Measurements from ENCODE around the gene PALLD. TPM values are rescaled to one million over a fixed set of nuclear protein-coding genes. Genes with fewer than 3 reads are reported as not detected.

Gene PALLD
- polyA plus RNA-seq, 1 donor from 2014 or later: 20.5 TPM

DNA sequence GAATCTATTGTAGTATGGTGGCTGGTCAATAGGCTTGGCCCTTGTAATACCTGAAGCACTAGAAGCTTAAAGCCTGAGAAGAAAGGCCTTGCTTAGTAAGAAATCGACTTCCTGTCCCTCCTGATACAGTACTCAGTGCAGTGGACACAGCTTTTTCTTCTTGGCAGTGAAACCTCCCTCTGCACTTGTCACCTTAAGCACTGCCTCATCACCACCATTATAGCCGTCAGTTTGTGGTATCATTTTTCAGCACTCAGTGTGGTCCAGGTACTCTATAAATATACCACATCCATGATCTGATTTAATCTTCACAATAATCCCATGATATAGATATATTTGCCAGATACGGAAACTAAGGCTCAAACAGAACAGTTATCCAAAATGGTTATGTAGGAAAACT lies 75.2 kb downstream of the PALLD start:
- H2AFZ ChIP-seq (ENCODE audit: low read depth, low read length): no peak overlapping the region
- no peak overlapping the region for H3K4me2 ChIP-seq (ENCODE audit: low read length)
- TF ChIP-seq TAF1 (IDR thresholded peaks at IDR 0.05; ENCODE audit: low read depth) (no peak), RAD21 (conservative IDR thresholded peaks at IDR 0.05) (no peak), EZH2 (IDR thresholded peaks at IDR 0.05; ENCODE audit: borderline replicate concordance, insufficient read depth, low read length, poor library complexity, severe bottlenecking) (no peak), MXI1 (conservative IDR thresholded peaks at IDR 0.05; ENCODE audit: poor library complexity, severe bottlenecking) (no peak)
- TF ChIP-seq, protein P1, sequence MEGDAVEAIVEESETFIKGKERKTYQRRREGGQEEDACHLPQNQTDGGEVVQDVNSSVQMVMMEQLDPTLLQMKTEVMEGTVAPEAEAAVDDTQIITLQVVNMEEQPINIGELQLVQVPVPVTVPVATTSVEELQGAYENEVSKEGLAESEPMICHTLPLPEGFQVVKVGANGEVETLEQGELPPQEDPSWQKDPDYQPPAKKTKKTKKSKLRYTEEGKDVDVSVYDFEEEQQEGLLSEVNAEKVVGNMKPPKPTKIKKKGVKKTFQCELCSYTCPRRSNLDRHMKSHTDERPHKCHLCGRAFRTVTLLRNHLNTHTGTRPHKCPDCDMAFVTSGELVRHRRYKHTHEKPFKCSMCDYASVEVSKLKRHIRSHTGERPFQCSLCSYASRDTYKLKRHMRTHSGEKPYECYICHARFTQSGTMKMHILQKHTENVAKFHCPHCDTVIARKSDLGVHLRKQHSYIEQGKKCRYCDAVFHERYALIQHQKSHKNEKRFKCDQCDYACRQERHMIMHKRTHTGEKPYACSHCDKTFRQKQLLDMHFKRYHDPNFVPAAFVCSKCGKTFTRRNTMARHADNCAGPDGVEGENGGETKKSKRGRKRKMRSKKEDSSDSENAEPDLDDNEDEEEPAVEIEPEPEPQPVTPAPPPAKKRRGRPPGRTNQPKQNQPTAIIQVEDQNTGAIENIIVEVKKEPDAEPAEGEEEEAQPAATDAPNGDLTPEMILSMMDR (IDR thresholded peaks at IDR 0.05; ENCODE audit: poor library complexity, severe bottlenecking): no peak
- H4K20me1 ChIP-seq (ENCODE audit: insufficient read depth): no peaks in the 10 kb centered on the region
- H3K4me3 ChIP-seq (ENCODE audit: low read length): no peak overlapping the region
- no peaks in the 10 kb centered on the region for H3K36me3 ChIP-seq (ENCODE audit: insufficient read depth, low read length)
- H3K27me3 ChIP-seq (ENCODE audit: insufficient read depth, low read depth, low read length): no peaks in the 10 kb centered on the region
- no peak overlapping the region for H3K9ac ChIP-seq (ENCODE audit: low read length)
- no peak overlapping the region for H3K27ac ChIP-seq (ENCODE audit: low read length)
- H3K9me3 ChIP-seq (ENCODE audit: low read length): no peaks in the 10 kb centered on the region
- no peaks in the 10 kb centered on the region for H3K9me2 ChIP-seq (ENCODE audit: insufficient read depth, low read length)
- no peaks in the 10 kb centered on the region for H3F3A ChIP-seq (ENCODE audit: insufficient read depth, low read length, poor library complexity, severe bottlenecking)
- H3K79me2 ChIP-seq (replicated peaks; ENCODE audit: insufficient read depth, low read length): no peaks in the 10 kb centered on the region

DNA sequence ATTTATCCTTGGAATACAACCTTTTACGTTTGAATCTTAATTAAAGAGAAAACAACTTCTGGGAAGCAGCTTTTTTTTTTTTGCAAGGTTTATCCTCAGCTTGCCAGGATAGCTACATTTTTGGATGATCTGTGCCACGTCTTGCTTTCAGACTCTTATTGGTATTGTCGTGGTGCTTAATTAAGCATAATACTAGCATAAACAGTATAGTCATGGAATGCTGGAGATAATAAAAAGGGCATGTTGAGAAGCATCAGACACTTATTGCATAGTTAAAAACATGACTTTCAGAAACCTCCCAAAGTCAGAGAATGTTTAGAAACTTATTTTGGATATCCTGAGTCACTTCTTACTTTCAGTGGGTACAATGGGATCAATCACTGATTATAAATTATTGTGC lies 77.0 kb downstream of the PALLD start:
- Histone ChIP-seq H4K20me1 (ENCODE audit: insufficient read depth) (no peaks in the 10 kb centered on the region), H3K4me2 (ENCODE audit: low read length) (no peak overlapping the region), H3K27me3 (ENCODE audit: insufficient read depth, low read depth, low read length) (no peaks in the 10 kb centered on the region), H3K9me2 (ENCODE audit: insufficient read depth, low read length) (no peaks in the 10 kb centered on the region), H3K9me3 (ENCODE audit: low read length) (no peaks in the 10 kb centered on the region), H3K79me2 (replicated peaks; ENCODE audit: insufficient read depth, low read length) (no peaks in the 10 kb centered on the region), H3K9ac (ENCODE audit: low read length) (no peak overlapping the region), H3F3A (ENCODE audit: insufficient read depth, low read length, poor library complexity, severe bottlenecking) (no peaks in the 10 kb centered on the region), H2AFZ (ENCODE audit: low read depth, low read length) (no peak overlapping the region), H3K27ac (ENCODE audit: low read length) (no peak overlapping the region), H3K4me3 (ENCODE audit: low read length) (no peak overlapping the region), H3K36me3 (ENCODE audit: insufficient read depth, low read length) (no peaks in the 10 kb centered on the region)
- TF ChIP-seq EZH2 (IDR thresholded peaks at IDR 0.05; ENCODE audit: borderline replicate concordance, insufficient read depth, low read length, poor library complexity, severe bottlenecking) (no peak), RAD21 (conservative IDR thresholded peaks at IDR 0.05) (no peak)

DNA sequence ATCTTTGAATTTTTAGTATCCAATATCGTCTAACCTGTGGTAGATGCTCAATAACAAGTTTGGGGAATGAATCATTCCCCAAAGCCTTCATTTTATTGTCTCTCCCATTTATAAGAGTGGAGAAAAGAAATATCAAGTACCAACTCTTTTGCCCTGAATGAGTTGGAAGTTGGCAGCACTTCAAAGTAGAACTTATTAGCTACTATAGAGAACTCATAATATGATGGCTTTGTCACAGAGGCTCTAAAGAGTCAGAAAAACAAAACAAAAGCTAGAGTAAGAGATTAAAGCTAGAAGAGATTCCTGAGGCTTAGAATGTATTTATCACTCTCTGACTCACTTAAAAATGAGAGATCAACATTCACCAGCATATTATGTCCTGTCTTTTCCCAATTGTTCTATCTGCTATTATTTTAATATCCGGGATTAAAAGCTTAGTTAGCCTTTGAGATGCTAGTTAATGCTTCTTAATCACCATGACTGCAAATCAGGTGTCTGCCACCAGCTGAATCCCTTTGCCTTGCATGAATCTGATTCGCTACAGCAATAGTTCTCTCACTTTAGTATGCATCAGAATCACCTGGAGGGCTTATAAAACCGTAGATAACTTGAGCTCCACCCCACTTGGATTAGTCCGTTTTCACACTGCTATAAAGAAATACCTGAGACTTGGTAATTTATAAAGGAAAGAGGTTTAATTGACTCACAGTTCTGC lies 77.9 kb downstream of the PALLD start:
- Histone ChIP-seq H3K9me3 (ENCODE audit: low read length) (no peaks in the 10 kb centered on the region), H2AFZ (ENCODE audit: low read depth, low read length) (no peak overlapping the region), H3K27me3 (ENCODE audit: insufficient read depth, low read depth, low read length) (no peaks in the 10 kb centered on the region), H4K20me1 (ENCODE audit: insufficient read depth) (no peaks in the 10 kb centered on the region), H3K36me3 (ENCODE audit: insufficient read depth, low read length) (no peaks in the 10 kb centered on the region), H3K4me2 (ENCODE audit: low read length) (no peak overlapping the region), H3K9me2 (ENCODE audit: insufficient read depth, low read length) (no peaks in the 10 kb centered on the region), H3K9ac (ENCODE audit: low read length) (no peak overlapping the region), H3K4me3 (ENCODE audit: low read length) (no peak overlapping the region), H3K79me2 (replicated peaks; ENCODE audit: insufficient read depth, low read length) (no peaks in the 10 kb centered on the region), H3F3A (ENCODE audit: insufficient read depth, low read length, poor library complexity, severe bottlenecking) (no peaks in the 10 kb centered on the region), H3K27ac (ENCODE audit: low read length) (no peak overlapping the region)
- TF ChIP-seq SMC3 (conservative IDR thresholded peaks at IDR 0.05; ENCODE audit: poor library complexity) (no peak), TAF1 (IDR thresholded peaks at IDR 0.05; ENCODE audit: low read depth) (no peak), RAD21 (conservative IDR thresholded peaks at IDR 0.05) (no peak)

DNA sequence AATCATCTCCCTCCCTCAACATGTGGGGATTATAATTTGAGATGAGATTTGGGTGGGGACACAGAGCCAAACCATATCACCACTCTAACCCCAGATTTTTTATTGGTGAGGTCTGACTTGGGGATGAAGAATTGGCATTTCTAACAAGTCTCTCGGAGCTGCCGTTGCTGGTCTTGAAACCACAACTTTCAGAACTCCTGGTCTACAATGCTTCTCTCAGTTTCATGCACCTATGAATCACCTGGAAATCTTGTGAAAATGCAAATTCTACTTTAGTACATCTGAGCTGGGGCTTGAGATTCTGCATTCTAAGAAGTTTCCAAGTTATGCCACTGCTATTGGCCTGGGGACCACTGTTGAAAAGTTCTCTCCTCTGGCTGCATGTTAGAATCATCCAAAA lies 78.6 kb downstream of the PALLD start:
- Histone ChIP-seq H3K9me2 (ENCODE audit: insufficient read depth, low read length) (no peaks in the 10 kb centered on the region), H3K36me3 (ENCODE audit: insufficient read depth, low read length) (no peaks in the 10 kb centered on the region), H2AFZ (ENCODE audit: low read depth, low read length) (no peak overlapping the region), H3K4me2 (ENCODE audit: low read length) (no peak overlapping the region), H3K27me3 (ENCODE audit: insufficient read depth, low read depth, low read length) (no peaks in the 10 kb centered on the region), H3F3A (ENCODE audit: insufficient read depth, low read length, poor library complexity, severe bottlenecking) (no peaks in the 10 kb centered on the region), H3K27ac (ENCODE audit: low read length) (no peak overlapping the region), H4K20me1 (ENCODE audit: insufficient read depth) (no peaks in the 10 kb centered on the region), H3K9me3 (ENCODE audit: low read length) (no peaks in the 10 kb centered on the region), H3K4me3 (ENCODE audit: low read length) (no peak overlapping the region), H3K79me2 (replicated peaks; ENCODE audit: insufficient read depth, low read length) (no peaks in the 10 kb centered on the region), H3K9ac (ENCODE audit: low read length) (no peak overlapping the region)
- TF ChIP-seq, protein P2, sequence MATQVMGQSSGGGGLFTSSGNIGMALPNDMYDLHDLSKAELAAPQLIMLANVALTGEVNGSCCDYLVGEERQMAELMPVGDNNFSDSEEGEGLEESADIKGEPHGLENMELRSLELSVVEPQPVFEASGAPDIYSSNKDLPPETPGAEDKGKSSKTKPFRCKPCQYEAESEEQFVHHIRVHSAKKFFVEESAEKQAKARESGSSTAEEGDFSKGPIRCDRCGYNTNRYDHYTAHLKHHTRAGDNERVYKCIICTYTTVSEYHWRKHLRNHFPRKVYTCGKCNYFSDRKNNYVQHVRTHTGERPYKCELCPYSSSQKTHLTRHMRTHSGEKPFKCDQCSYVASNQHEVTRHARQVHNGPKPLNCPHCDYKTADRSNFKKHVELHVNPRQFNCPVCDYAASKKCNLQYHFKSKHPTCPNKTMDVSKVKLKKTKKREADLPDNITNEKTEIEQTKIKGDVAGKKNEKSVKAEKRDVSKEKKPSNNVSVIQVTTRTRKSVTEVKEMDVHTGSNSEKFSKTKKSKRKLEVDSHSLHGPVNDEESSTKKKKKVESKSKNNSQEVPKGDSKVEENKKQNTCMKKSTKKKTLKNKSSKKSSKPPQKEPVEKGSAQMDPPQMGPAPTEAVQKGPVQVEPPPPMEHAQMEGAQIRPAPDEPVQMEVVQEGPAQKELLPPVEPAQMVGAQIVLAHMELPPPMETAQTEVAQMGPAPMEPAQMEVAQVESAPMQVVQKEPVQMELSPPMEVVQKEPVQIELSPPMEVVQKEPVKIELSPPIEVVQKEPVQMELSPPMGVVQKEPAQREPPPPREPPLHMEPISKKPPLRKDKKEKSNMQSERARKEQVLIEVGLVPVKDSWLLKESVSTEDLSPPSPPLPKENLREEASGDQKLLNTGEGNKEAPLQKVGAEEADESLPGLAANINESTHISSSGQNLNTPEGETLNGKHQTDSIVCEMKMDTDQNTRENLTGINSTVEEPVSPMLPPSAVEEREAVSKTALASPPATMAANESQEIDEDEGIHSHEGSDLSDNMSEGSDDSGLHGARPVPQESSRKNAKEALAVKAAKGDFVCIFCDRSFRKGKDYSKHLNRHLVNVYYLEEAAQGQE (IDR thresholded peaks at IDR 0.05; ENCODE audit: borderline replicate concordance): no peak
- TF ChIP-seq RAD21 (conservative IDR thresholded peaks at IDR 0.05) (no peak), SMC3 (conservative IDR thresholded peaks at IDR 0.05; ENCODE audit: poor library complexity) (no peak), TAF1 (IDR thresholded peaks at IDR 0.05; ENCODE audit: low read depth) (no peak), EP300 (conservative IDR thresholded peaks at IDR 0.05; ENCODE audit: poor library complexity, severe bottlenecking) (no peak), POLR2AphosphoS5 (IDR thresholded peaks at IDR 0.05) (no peak), MXI1 (conservative IDR thresholded peaks at IDR 0.05; ENCODE audit: poor library complexity, severe bottlenecking) (no peak), EZH2 (IDR thresholded peaks at IDR 0.05; ENCODE audit: borderline replicate concordance, insufficient read depth, low read length, poor library complexity, severe bottlenecking) (no peak)
- TF ChIP-seq, protein P1 (IDR thresholded peaks at IDR 0.05; ENCODE audit: poor library complexity, severe bottlenecking): no peak
